Pancreas (tissue), 10 donors: Measurements from ENCODE around the gene NAT8L. TPM values are rescaled to one million over a fixed set of nuclear protein-coding genes. Genes with fewer than 3 reads are reported as not detected.
A peak's percentile ranks its signal among the peaks of the same experiment; 100 is the strongest.

ENCODE experiments used
- ATAC-seq, 4 donors: fragments of 200-7000 bp; cut with Tn5 transposase; one replicate each; pipeline versions ENCODE4 v1.8.0 to v1.9.1; 2020; ENCODE audit warnings: mild to moderate bottlenecking in 4 of 4, moderate library complexity in 4 of 4
- DNase-seq, 6 donors: peaks; one replicate each; pipeline ENCODE4 v3.0.0-alpha.2; 2020
- FAIRE-seq: peaks from 2 replicates; lab custom pipeline; 2012; peaks lifted over from hg19 to GRCh38; lab: Jason Lieb, UNC
- H3K27ac ChIP-seq, 4 donors: fragments of 200-600 bp; sonication (generic); 1 replicate in 3 of 4; 2 replicates in 1 of 4; pipeline versions ENCODE4 v1.5.0 to v1.8.0; 2020
- H3K27me3 ChIP-seq, 4 donors: fragments of 200-600 bp; one replicate each; pipeline ENCODE4 v1.8.0; 2021
- H3K36me3 ChIP-seq, 3 donors: fragments of 200-600 bp; sonication (generic) in 1 of 3; one replicate each; pipeline versions ENCODE4 v1.5.0 to v1.8.0; 2020 to 2021
- H3K4me1 ChIP-seq, 3 donors: fragments of 200-600 bp; one replicate each; pipeline ENCODE4 v1.8.0; 2021
- H3K4me3 ChIP-seq, 4 donors: fragments of 200-600 bp; sonication (generic) in 2 of 4; one replicate each; pipeline versions ENCODE4 v1.5.0 to v1.8.0; 2020 to 2021
- H3K9me3 ChIP-seq, 4 donors: fragments of 200-600 bp; one replicate each; pipeline ENCODE4 v1.8.0; 2021
- WGBS, 2 donors: extraction: QIAGEN DNeasy Blood & Tissue Kit; methylation state at CpG; one replicate each; pipeline ENCODE4 v1.1.7; 2013; 5-methylcytosine and 5-hydroxymethylcytosine counted together
- intact Hi-C, 3 donors: fragments of 100-400 bp; cut with DNase I; formaldehyde crosslinking; loops; one replicate each; pipeline versions ENCODE4 v1.11.1 to v1.14.2; 2022
- polyA plus RNA-seq, 2 donors: library from polyadenylated mRNA; stranded (reverse); fragments of 200-250 nt; gene quantifications; one replicate each; pipeline ENCODE4 v1.2.3, GENCODE V29; 2013
- total RNA-seq, 6 donors: library from RNA; stranded (reverse); fragmentation: NEBNext Ultra II Directional in 4 of 6; extraction: Animal tissue kit (Norgen Biotek cat#: 25700) in 4 of 6; gene quantifications; one replicate each; pipeline versions ENCODE4 v1.2.1 to v1.2.4, GENCODE V29; 2021 to 2023
- TF ChIP-seq, protein P1 (sequence below), 4 donors: fragments of 200-600 bp; sonication (generic) in 3 of 4; IDR thresholded peaks; one replicate each; pipeline versions ENCODE4 v1.5.0 to v1.8.0; 2021; ENCODE audit warnings: antibody characterized with exemption in 4 of 4
- donor health status: healthy with polysubstance abuse.
- donor health status: DM: no; HTN: no; CAD: no; lungs with moderate emphysema.
- donor health status: DM: no; HTN: no; CAD: no.
- donor health status: control.
- donor health status: control.
- donor health status: Bipolar disorder and iron deficiency.
- donor health status: DM: yes; HTN: yes; CAD: no.
- donor health status: DM: no; HTN: no; CAD: no.
- donor health status: DM: no; HTN: no; CAD: no.
- donor health status: DM: yes; HTN: yes; CAD: no.

The NAT8L gene
- total and polyA plus RNA-seq, 8 donors: 3.0 to 7.2 (median 4.8) TPM

DNA sequence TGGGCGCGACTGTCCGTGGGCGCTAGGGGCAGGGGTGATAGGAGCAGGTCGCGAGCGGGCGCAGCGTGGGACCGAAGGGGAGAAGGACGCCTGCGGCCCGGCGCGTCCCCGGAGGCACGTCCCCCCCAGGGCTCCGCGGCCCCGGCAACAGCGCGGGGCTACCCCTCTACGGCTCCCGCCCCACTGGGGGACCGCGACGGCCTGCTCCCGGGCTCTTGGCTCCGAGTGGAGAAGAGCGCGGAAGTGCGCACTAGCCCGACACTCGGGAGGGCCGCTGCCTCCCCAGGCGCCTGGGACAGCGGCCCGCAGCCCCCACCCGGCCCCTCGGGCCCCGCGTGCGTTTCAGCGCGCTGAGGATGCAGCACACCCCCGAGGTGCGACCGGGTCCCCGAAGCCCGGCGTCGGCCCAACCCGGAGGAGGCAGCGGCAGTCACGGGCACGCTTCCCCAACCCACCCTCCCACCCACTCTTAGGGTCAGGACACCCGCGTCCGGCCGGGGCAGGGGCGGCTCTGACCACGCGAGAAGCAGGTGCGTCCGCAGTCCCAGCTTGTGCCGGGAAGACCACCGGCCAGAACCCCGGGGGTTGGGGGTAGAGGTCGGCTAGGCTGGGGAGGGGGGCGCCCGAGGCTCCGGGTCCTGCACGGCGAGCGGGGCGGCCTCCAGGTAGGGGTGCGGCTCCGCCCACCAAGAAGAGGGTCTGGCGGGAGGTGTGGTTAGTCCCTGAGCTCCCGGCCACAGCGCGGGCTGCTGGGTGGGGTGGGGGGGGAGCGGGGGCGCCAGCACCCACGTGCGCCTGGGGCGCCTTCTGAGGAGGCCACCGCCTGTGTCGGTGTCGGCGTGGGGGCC, 18.5 kb upstream of the NAT8L start:
- Histone ChIP-seq H3K4me1 (peaks cover 0 to 5% (median 0%) of the 10 kb centered on the region in 3 donors), H3K4me3 (peak overlapping the region; percentile 56 to 85 (median 64)), H3K9me3 (no peaks in the 10 kb centered on the region), H3K36me3 (no peaks in the 10 kb centered on the region), H3K27ac (no peak overlapping the region), H3K27me3 (no peaks in the 10 kb centered on the region)
- DNase-seq: peak in 3 of 6 donors; percentile 41 to 78 (median 58)
- FAIRE-seq: no peak
- peak in 2 of 4 donors; percentile 10 for ATAC-seq
- 17 to 18% methylated on average over 39 to 91 of the region's 91 CpGs for WGBS, 2 donors
- TF ChIP-seq, protein P1, sequence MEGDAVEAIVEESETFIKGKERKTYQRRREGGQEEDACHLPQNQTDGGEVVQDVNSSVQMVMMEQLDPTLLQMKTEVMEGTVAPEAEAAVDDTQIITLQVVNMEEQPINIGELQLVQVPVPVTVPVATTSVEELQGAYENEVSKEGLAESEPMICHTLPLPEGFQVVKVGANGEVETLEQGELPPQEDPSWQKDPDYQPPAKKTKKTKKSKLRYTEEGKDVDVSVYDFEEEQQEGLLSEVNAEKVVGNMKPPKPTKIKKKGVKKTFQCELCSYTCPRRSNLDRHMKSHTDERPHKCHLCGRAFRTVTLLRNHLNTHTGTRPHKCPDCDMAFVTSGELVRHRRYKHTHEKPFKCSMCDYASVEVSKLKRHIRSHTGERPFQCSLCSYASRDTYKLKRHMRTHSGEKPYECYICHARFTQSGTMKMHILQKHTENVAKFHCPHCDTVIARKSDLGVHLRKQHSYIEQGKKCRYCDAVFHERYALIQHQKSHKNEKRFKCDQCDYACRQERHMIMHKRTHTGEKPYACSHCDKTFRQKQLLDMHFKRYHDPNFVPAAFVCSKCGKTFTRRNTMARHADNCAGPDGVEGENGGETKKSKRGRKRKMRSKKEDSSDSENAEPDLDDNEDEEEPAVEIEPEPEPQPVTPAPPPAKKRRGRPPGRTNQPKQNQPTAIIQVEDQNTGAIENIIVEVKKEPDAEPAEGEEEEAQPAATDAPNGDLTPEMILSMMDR (IDR thresholded peaks at IDR 0.05): no peak
- intact Hi-C loops: no loop called here

DNA sequence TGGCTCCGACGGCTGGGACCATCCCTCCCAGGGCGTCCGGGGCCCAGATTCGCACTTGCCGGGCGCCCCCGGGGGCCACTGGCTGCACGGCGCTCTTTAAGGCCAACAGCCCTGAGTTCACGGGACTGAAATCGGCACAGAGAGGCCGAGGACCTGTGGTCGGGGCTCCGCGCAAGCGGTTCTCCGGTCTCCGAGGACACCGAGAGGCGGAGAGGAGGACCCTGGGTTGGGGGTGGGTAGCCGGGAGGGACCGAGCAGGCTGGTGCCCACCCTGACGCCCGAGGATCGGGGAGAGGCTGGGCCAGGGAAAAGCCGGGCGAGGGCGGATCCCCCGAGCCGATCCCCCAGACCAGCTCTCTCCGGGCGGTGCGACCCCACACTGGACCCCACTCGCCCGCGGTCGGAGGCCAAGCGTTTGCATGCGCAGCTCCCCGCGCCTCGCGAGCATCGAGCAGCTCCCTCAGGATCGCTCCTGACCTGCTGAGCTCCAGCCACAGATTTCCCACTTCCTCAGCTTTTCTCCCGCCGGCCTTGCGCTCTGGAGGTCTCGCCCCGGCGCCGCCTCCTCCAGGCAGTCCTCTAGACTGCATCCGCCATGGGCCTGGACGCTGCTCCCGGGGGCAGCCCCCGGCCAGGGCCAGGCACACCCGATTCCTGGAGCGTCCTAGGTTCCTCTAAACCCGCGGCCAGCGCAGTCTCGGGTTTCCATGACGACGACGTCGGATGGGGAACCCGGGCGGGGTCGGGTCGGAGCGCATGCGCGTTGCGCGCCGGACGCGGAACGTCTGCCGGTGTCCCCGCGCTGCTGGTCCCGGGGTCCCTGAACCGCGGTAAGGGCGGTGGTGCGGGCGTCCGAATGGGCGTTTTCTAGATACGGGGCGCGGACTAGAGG, 17.6 kb upstream of the NAT8L start:
- no peak for FAIRE-seq
- no peaks in the 10 kb centered on the region for H3K27me3 ChIP-seq
- intact Hi-C loops: no loop called here
- no peaks in the 10 kb centered on the region for H3K36me3 ChIP-seq
- H3K4me1 ChIP-seq: peaks cover 0 to 5% (median 0%) of the 10 kb centered on the region in 3 donors
- ATAC-seq: peak; percentile 78 to 86 (median 83)
- H3K4me3 ChIP-seq: peak overlapping the region; percentile 56 to 85 (median 64)
- TF ChIP-seq, protein P1 (IDR thresholded peaks at IDR 0.05): no peak
- H3K9me3 ChIP-seq: no peaks in the 10 kb centered on the region
- DNase-seq: peak; percentile 72 to 94 (median 82)
- WGBS, 2 donors: 1% methylated on average over 84 to 94 of the region's 94 CpGs
- no peak overlapping the region for H3K27ac ChIP-seq

DNA sequence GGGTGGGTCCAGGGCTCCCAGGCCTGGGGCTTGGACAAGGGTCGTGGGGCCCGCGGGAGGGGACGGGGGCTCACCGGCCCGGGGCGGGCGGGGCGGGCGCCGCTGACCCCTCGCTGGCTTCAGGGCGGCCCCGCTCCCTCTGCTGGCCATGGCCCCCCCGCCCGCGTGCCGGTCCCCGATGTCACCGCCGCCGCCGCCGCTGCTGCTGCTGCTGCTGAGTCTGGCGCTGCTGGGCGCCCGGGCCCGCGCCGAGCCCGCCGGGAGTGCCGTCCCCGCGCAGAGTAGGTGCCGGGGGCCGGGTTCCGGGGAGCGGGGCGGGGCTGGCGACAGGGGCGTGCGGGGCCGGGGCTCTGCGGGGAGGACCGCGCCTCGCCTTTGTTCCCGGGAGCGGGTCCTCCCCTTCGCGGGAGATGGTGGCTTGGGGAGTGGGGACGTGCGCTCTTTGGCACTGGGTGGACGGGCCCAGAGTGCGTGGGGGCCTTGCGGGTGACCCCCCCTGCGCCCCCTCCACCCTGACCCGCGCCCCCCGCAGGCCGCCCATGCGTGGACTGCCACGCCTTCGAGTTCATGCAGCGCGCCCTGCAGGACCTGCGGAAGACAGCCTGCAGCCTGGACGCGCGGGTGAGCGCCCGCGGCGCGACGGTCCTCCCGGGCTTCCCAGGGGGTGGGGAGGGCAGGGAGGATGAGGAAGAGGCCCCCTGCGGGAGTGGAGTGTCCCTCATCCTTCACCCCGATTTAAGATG, 16.8 kb upstream of the NAT8L start:
- DNase-seq: peak in 3 of 6 donors; percentile 57 to 80 (median 79)
- Histone ChIP-seq H3K4me3 (peak overlapping the region; percentile 56 to 85 (median 64)), H3K36me3 (no peaks in the 10 kb centered on the region), H3K9me3 (no peaks in the 10 kb centered on the region), H3K27me3 (no peaks in the 10 kb centered on the region), H3K4me1 (peaks cover 0 to 5% (median 0%) of the 10 kb centered on the region in 3 donors), H3K27ac (no peak overlapping the region)
- 3 to 4% methylated on average over 34 to 80 of the region's 80 CpGs for WGBS, 2 donors
- peak; percentile 43 to 63 (median 56) for ATAC-seq
- TF ChIP-seq, protein P1 (IDR thresholded peaks at IDR 0.05): no peak
- intact Hi-C loops: no loop called here
- no peak for FAIRE-seq

DNA sequence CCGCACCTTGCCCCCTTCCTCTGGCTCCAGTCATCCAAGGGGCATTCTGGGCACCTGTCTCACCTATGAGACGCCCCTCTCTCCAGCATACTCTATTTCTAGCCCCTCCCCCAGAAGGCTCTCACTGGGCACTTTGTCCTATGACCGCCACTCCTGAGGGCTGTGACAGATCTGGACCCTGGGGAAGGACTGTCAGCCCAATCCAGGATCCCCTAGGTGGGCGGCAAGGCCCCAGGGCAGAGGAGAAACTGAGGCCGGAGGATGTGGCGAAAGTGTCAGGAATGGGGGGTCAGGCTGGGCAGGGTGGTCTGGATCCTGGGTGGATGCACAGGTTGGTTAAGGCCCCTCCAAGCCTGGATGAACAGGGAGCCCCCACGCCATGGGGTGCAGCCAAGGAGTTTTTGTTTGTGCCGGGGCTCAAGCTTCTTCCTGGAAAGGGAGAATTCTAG, 16.2 kb upstream of the NAT8L start:
- Histone ChIP-seq H3K36me3 (no peaks in the 10 kb centered on the region), H3K4me1 (peaks cover 0 to 5% (median 0%) of the 10 kb centered on the region in 3 donors), H3K9me3 (no peaks in the 10 kb centered on the region), H3K4me3 (peak overlapping the region in 1 of 4 donors; percentile 85), H3K27me3 (no peaks in the 10 kb centered on the region), H3K27ac (no peak overlapping the region)
- ATAC-seq (no peak), DNase-seq (peak in 1 of 6 donors; percentile 59), FAIRE-seq (no peak)
- intact Hi-C loops: no loop called here
- WGBS, 2 donors: 81 to 89% methylated on average over 8 of the region's 8 CpGs
- TF ChIP-seq, protein P1 (IDR thresholded peaks at IDR 0.05): no peak
